CD4-positive, CD25-positive, alpha-beta regulatory T cell (primary cell): ENCODE results near the gene NIPSNAP2. TPM values are rescaled to one million over a fixed set of nuclear protein-coding genes. Genes with fewer than 3 reads are reported as not detected.
"Not testable (repeated sequence)": the region's sequence is repeated elsewhere in the genome, so short reads cannot be mapped to it uniquely, and the experiment has no call there.

Experiments
- ATAC-seq, 2 donors: fragments of 150-1000 bp; cut with Tn5 transposase; one replicate each; pipeline ENCODE4 v1.10.0; 2021; ENCODE audit warnings: low read depth in 2 of 2, moderate number of reproducible peaks in 2 of 2, moderate library complexity in 1 of 2
- DNase-seq, 3 donors: peaks; one replicate each; pipeline versions ENCODE4 v3.0.0 to v3.0.0-alpha.2; 2012 to 2022; ENCODE audit warnings: mixed read lengths in 1 of 3
- H3K27ac ChIP-seq: one replicate; pipeline ENCODE4 v1.7.0; 2013; ENCODE audit warnings: mild to moderate bottlenecking, low read length; ENCODE audit not compliant: insufficient read depth, poor library complexity, severe bottlenecking
- H3K27me3 ChIP-seq: one replicate; pipeline ENCODE4 v1.7.0; 2013; ENCODE audit warnings: low read length; ENCODE audit not compliant: control insufficient read depth, insufficient read depth
- H3K36me3 ChIP-seq: one replicate; pipeline ENCODE4 v1.7.0; 2013; ENCODE audit warnings: mild to moderate bottlenecking, low read length, moderate library complexity; ENCODE audit not compliant: control insufficient read depth, insufficient read depth
- H3K4me1 ChIP-seq: 2 replicates; pipeline ENCODE4 v1.7.0; 2013; ENCODE audit warnings: mild to moderate bottlenecking, low read length; ENCODE audit not compliant: insufficient read depth, control insufficient read depth, poor library complexity, severe bottlenecking
- H3K4me3 ChIP-seq: one replicate; pipeline ENCODE4 v1.7.0; 2013; ENCODE audit warnings: low read depth, mild to moderate bottlenecking, low read length, moderate library complexity
- H3K9me3 ChIP-seq, 2 experiments: 1 replicate in 1 of 2; 2 replicates in 1 of 2; pipeline ENCODE4 v1.7.0; 2013; ENCODE audit warnings: low read length in 2 of 2, mild to moderate bottlenecking in 1 of 2, moderate library complexity in 1 of 2; ENCODE audit not compliant: control insufficient read depth in 2 of 2
- H3K27ac Mint-ChIP-seq, 3 donors: one replicate each; pipeline ENCODE4 v1.8.0; 2020 to 2022; ENCODE audit warnings: mild to moderate bottlenecking in 3 of 3, mixed read lengths in 3 of 3, moderate library complexity in 2 of 3
- H3K27me3 Mint-ChIP-seq: one replicate; pipeline ENCODE4 v1.8.0; 2022; ENCODE audit warnings: mild to moderate bottlenecking, mixed read lengths
- H3K36me3 Mint-ChIP-seq: one replicate; pipeline ENCODE4 v1.8.0; 2020; ENCODE audit warnings: mixed read lengths
- H3K4me1 Mint-ChIP-seq, 4 donors: one replicate each; pipeline ENCODE4 v1.8.0; 2020 to 2022; ENCODE audit warnings: mixed read lengths in 4 of 4, mild to moderate bottlenecking in 1 of 4
- H3K4me3 Mint-ChIP-seq, 4 donors: one replicate each; pipeline ENCODE4 v1.8.0; 2020 to 2022; ENCODE audit warnings: mild to moderate bottlenecking in 4 of 4, mixed read lengths in 4 of 4, moderate library complexity in 3 of 4
- H3K9me3 Mint-ChIP-seq, 7 donors: one replicate each; pipeline ENCODE4 v1.8.0; 2020 to 2022; ENCODE audit warnings: mixed read lengths in 7 of 7, mild to moderate bottlenecking in 3 of 7, moderate library complexity in 2 of 7
- polyA plus RNA-seq, 4 donors: library from polyadenylated mRNA; unstranded; fragments of 300-500 nt; fragmentation: Illumina TruSeq; gene quantifications; one replicate each; pipeline ENCODE4 v1.2.3, GENCODE V29; 2021
- total RNA-seq: library from RNA; stranded (reverse); gene quantifications from one replicate; pipeline ENCODE4 v1.2.3, GENCODE V29; 2022

The NIPSNAP2 gene
- total and polyA plus RNA-seq, 5 donors from 2014 or later, result 34.8 to 52.9 (median 45.4) TPM

GRCh38 chr7:56032578-56032977, 68.2 kb downstream of the NIPSNAP2 start:
- peak overlapping the region in 3 of 4 donors; percentile 13 to 61 (median 15) for H3K4me3 Mint-ChIP-seq
- not testable (repeated sequence) for DNase-seq

GRCh38 chr7:56033671-56034432, 69.5 kb downstream of the NIPSNAP2 start:
- H3K4me1 Mint-ChIP-seq, result peaks cover 6 to 13% (median 10%) of the 10 kb centered on the region in 4 donors
- peak overlapping the region; percentile 86 to 96 (median 91) for H3K4me3 Mint-ChIP-seq
- peak; percentile 90 to 93 for ATAC-seq
- Histone ChIP-seq H3K36me3 (no peaks in the 10 kb centered on the region), H3K4me3 (peak overlapping the region; percentile 77), H3K4me1 (peaks cover 8% of the 10 kb centered on the region), H3K27me3 (no peaks in the 10 kb centered on the region), H3K27ac (peak overlapping the region; percentile 60), H3K9me3 (no peaks in the 10 kb centered on the region)
- no peaks in the 10 kb centered on the region for H3K9me3 Mint-ChIP-seq
- H3K36me3 Mint-ChIP-seq, result no peaks in the 10 kb centered on the region
- no peaks in the 10 kb centered on the region for H3K27me3 Mint-ChIP-seq
- H3K27ac Mint-ChIP-seq, result peak overlapping the region in 1 of 3 donors; percentile 18
- DNase-seq, result peak; percentile 64 to 84 (median 70)

More at GRCh38 chr7:56032578-56032977, 68.2 kb downstream of the NIPSNAP2 start:
- H3K9me3 Mint-ChIP-seq, H3K27ac Mint-ChIP-seq, H3K4me1 ChIP-seq, H3K36me3 ChIP-seq, H3K9me3 ChIP-seq, H3K36me3 Mint-ChIP-seq, H3K27ac ChIP-seq, H3K27me3 Mint-ChIP-seq, H3K4me3 ChIP-seq, ATAC-seq, H3K27me3 ChIP-seq: not testable (repeated sequence)
- peaks cover 6 to 13% (median 10%) of the 10 kb centered on the region in 4 donors for H3K4me1 Mint-ChIP-seq

GRCh38 chr7:56040730-56041129, 76.3 kb downstream of the NIPSNAP2 start:
- H3K4me3 Mint-ChIP-seq, result no peak overlapping the region
- no peaks in the 10 kb centered on the region for H3K4me1 Mint-ChIP-seq
- H3K4me3 ChIP-seq, result no peak overlapping the region
- ATAC-seq (no peak), DNase-seq (no peak)
- H3K36me3 Mint-ChIP-seq, result no peaks in the 10 kb centered on the region
- no peaks in the 10 kb centered on the region for H3K36me3 ChIP-seq
- no peaks in the 10 kb centered on the region for H3K4me1 ChIP-seq
- no peaks in the 10 kb centered on the region for H3K27me3 ChIP-seq
- no peak overlapping the region for H3K27ac Mint-ChIP-seq
- no peaks in the 10 kb centered on the region for H3K9me3 Mint-ChIP-seq
- H3K9me3 ChIP-seq, result no peaks in the 10 kb centered on the region
- H3K27ac ChIP-seq, result no peak overlapping the region
- no peaks in the 10 kb centered on the region for H3K27me3 Mint-ChIP-seq

GRCh38 chr7:56045758-56046157, 81.4 kb downstream of the NIPSNAP2 start:
- H3K27ac ChIP-seq, H3K27me3 ChIP-seq, H3K27me3 Mint-ChIP-seq, H3K4me3 ChIP-seq, DNase-seq, H3K36me3 ChIP-seq, H3K36me3 Mint-ChIP-seq, H3K9me3 ChIP-seq, H3K4me1 ChIP-seq, ATAC-seq, H3K4me3 Mint-ChIP-seq, H3K9me3 Mint-ChIP-seq: not testable (repeated sequence)
- Mint-ChIP-seq H3K4me1 (peaks cover 10 to 17% (median 11%) of the 10 kb centered on the region in 4 donors), H3K27ac (peak overlapping the region in 1 of 3 donors; percentile 55)

- Histone ChIP-seq H3K4me1 (peaks cover 13% of the 10 kb centered on the region), H3K27me3 (no peaks in the 10 kb centered on the region), H3K27ac (no peak overlapping the region), H3K4me3 (no peak overlapping the region), H3K9me3 (no peaks in the 10 kb centered on the region), H3K36me3 (no peaks in the 10 kb centered on the region)
- H3K36me3 Mint-ChIP-seq, result no peaks in the 10 kb centered on the region
- peaks cover 10 to 22% (median 14%) of the 10 kb centered on the region in 4 donors for H3K4me1 Mint-ChIP-seq
- ATAC-seq, result no peak
- H3K27me3 Mint-ChIP-seq, result no peaks in the 10 kb centered on the region
- peak overlapping the region in 1 of 4 donors; percentile 44 for H3K4me3 Mint-ChIP-seq
- no peak overlapping the region for H3K27ac Mint-ChIP-seq
- no peak for DNase-seq
- H3K9me3 Mint-ChIP-seq, result no peaks in the 10 kb centered on the region
These were observed 82.5 kb downstream of the NIPSNAP2 start for GRCh38 chr7:56046721-56047445.

- not testable (repeated sequence) for H3K27ac Mint-ChIP-seq, H3K27me3 Mint-ChIP-seq, H3K27me3 ChIP-seq, H3K27ac ChIP-seq, H3K4me3 Mint-ChIP-seq, H3K36me3 Mint-ChIP-seq, H3K4me3 ChIP-seq, ATAC-seq, H3K9me3 ChIP-seq, DNase-seq, H3K36me3 ChIP-seq, H3K9me3 Mint-ChIP-seq
- H3K4me1 ChIP-seq, result peaks cover 20% of the 10 kb centered on the region
- H3K4me1 Mint-ChIP-seq, result peaks cover 10 to 23% (median 17%) of the 10 kb centered on the region in 4 donors
These were observed 83.2 kb downstream of the NIPSNAP2 start for GRCh38 chr7:56047446-56048116.

- Mint-ChIP-seq H3K4me1 (peaks cover 10 to 29% (median 20%) of the 10 kb centered on the region in 4 donors), H3K27ac (no peak overlapping the region), H3K9me3 (no peaks in the 10 kb centered on the region), H3K27me3 (no peaks in the 10 kb centered on the region), H3K36me3 (no peaks in the 10 kb centered on the region), H3K4me3 (peak overlapping the region in 1 of 4 donors; percentile 58)
- H3K36me3 ChIP-seq, result peaks cover 2% of the 10 kb centered on the region
- DNase-seq (no peak), ATAC-seq (no peak)
- no peaks in the 10 kb centered on the region for H3K27me3 ChIP-seq
- no peak overlapping the region for H3K27ac ChIP-seq
- H3K4me1 ChIP-seq, result peaks cover 26% of the 10 kb centered on the region
- no peaks in the 10 kb centered on the region for H3K9me3 ChIP-seq
- no peak overlapping the region for H3K4me3 ChIP-seq
These were observed 83.9 kb downstream of the NIPSNAP2 start for GRCh38 chr7:56048245-56048644.
